HEK293 (cell line): ENCODE data around the gene PDPK1.

Source experiments
- ZNF175 ChIP-seq: fragments of 450-650 bp; formaldehyde crosslinking; IDR thresholded peaks from 2 replicates; pipeline ENCODE4 v1.5.1; 2016; ENCODE audit warnings: missing biosample characterization, missing genetic modification characterization
- ZNF544 ChIP-seq: fragments of 450-650 bp; formaldehyde crosslinking; IDR thresholded peaks from 2 replicates; pipeline ENCODE4 v1.5.0; 2017; ENCODE audit warnings: missing biosample characterization, missing genetic modification characterization
- TF ChIP-seq, protein P1 (sequence below): fragments of 450-650 bp; formaldehyde crosslinking; IDR thresholded peaks from 2 replicates; pipeline ENCODE4 v1.5.1; 2016; ENCODE audit warnings: missing biosample characterization, missing genetic modification characterization
- TF ChIP-seq, protein P2 (sequence below): fragments of 450-650 bp; formaldehyde crosslinking; IDR thresholded peaks from 2 replicates; pipeline ENCODE4 v1.5.1; 2016; ENCODE audit warnings: missing biosample characterization, missing genetic modification characterization

DNA sequence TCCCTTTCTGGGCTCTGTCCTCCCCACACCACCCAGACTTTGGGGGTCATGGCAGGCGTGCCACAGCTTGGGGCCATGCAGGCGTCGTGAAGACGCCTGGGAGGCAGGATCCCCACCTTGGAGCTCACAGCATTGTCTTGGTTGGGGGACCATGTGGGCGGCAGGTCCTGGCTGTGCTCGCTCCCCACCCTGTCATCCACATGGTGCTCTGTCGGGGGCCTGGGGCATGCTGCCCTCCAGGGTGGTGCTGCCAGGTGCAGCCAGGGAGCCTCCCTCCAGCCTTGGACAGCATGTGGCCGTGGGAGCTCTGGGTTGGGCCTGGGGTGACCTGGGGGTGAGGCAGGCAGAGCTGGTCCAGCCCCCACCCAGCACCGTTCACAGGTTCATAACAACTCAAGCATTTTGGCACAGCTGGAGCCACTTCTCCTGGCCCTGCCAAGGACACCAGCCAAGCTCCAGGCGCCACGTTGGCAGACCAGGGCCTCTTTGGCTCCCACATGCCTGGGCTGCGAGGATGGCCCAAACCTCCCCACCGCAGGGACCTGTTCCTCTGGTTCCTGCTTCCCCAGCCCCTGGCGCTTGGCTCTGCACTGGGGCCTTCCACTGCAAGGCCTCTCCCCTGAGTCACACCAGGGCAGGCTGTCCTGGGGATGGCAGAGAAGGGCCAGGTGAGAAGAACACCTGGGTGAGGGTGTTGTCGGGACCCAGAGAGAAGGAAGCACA lies 39.1 kb upstream of the PDPK1 start:
- no peak for TF ChIP-seq ZNF175 (tag by site-specific recombination)
- TF ChIP-seq, protein P1, sequence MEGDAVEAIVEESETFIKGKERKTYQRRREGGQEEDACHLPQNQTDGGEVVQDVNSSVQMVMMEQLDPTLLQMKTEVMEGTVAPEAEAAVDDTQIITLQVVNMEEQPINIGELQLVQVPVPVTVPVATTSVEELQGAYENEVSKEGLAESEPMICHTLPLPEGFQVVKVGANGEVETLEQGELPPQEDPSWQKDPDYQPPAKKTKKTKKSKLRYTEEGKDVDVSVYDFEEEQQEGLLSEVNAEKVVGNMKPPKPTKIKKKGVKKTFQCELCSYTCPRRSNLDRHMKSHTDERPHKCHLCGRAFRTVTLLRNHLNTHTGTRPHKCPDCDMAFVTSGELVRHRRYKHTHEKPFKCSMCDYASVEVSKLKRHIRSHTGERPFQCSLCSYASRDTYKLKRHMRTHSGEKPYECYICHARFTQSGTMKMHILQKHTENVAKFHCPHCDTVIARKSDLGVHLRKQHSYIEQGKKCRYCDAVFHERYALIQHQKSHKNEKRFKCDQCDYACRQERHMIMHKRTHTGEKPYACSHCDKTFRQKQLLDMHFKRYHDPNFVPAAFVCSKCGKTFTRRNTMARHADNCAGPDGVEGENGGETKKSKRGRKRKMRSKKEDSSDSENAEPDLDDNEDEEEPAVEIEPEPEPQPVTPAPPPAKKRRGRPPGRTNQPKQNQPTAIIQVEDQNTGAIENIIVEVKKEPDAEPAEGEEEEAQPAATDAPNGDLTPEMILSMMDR (tag by site-specific recombination) = no peak
- TF ChIP-seq ZNF544 = no peak
- TF ChIP-seq, protein P2, sequence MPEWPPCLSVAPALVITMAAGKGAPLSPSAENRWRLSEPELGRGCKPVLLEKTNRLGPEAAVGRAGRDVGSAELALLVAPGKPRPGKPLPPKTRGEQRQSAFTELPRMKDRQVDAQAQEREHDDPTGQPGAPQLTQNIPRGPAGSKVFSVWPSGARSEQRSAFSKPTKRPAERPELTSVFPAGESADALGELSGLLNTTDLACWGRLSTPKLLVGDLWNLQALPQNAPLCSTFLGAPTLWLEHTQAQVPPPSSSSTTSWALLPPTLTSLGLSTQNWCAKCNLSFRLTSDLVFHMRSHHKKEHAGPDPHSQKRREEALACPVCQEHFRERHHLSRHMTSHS (tag by site-specific recombination) = no peak
